Measurements from ENCODE around the gene CREBL2. TPM values are rescaled to one million over a fixed set of nuclear protein-coding genes. Genes with fewer than 3 reads are reported as not detected.

Gene CREBL2
- total RNA-seq, 1 experiment from 2014 or later, result 18.3 TPM

DNA sequence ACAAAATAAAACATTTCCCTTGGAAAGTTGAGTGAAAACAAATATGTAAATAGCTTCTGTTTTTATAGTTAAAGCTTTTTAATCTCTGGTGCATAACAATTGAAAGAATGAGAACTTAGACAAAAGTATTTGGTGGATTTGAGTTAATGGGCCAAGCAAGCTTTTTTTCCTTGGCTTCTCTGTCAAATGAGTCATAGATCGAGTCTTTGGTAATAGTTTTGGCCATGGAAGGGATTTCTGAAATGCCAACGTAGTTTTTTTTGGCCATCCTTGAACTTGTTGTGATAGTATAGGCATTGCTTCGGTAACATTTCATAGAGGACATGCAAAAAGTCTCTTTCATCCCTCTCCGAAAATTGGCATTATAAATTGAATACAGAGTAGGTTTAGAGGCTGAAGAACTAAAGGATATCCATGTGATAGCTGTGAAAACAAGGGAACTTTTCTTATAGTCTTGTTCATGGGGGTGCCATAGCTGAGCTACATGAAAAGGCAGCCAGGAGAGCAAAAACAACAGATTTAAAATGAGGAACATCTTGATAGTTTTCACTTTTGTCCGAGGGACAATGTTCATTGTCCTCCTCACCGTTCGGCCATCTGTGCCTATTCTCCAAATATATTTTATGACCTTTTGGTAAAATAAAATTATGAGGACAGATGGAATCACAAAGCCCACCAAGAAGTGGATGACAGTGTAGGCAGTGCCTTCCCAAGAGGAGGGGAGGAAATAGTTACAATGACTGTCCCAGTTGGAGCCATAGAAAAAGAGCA, 49.6 kb downstream of the CREBL2 start:
- H2BK12ac ChIP-seq (ENCODE audit: insufficient read length, low read depth, low read length), result no peak overlapping the region
- no peak overlapping the region for H2BK120ac ChIP-seq (ENCODE audit: low read depth, low read length, poor library complexity, severe bottlenecking)
- no peaks in the 10 kb centered on the region; a peak in 1 of 5 replicates for H3K9me3 Mint-ChIP-seq
- H4K91ac ChIP-seq (ENCODE audit: insufficient read length, low read depth, low read length), result no peak overlapping the region
- H3K27ac Mint-ChIP-seq, result peak overlapping the region; percentile 60 to 97 (median 69)
- no peaks in the 10 kb centered on the region for H3K79me1 ChIP-seq (ENCODE audit: insufficient read depth, low read depth, low read length, poor library complexity, severe bottlenecking)
- H3K27me3 ChIP-seq (ENCODE audit: insufficient read depth, low read length), result no peaks in the 10 kb centered on the region
- no peak overlapping the region for H3K9ac ChIP-seq (ENCODE audit: extremely low read depth, insufficient read length, low read length)
- H3K4ac ChIP-seq (ENCODE audit: low read depth, low read length), result no peak overlapping the region
- peak overlapping the region; percentile 15 for H2AK5ac ChIP-seq (ENCODE audit: insufficient read length, low read length)
- peak overlapping the region; percentile 70 for H3K27ac ChIP-seq (ENCODE audit: insufficient read length, low read depth, low read length)
- H4K8ac ChIP-seq (replicated peaks; ENCODE audit: insufficient read length, low read depth, low read length), result no peak overlapping the region
- no peaks in the 10 kb centered on the region for H3K9me3 ChIP-seq (ENCODE audit: control insufficient read depth, low read depth, low read length)
- no peaks in the 10 kb centered on the region for H3K27me3 Mint-ChIP-seq (ENCODE audit: low read depth)
- peaks cover 14 to 35% (median 31%) of the 10 kb centered on the region in 3 experiments for H3K36me3 Mint-ChIP-seq (ENCODE audit: insufficient read depth in 1 of 3, low read depth in 3 of 3)
- no peak overlapping the region for H4K5ac ChIP-seq (ENCODE audit: insufficient read length, low read depth, low read length)
- no peak overlapping the region for H2BK15ac ChIP-seq (ENCODE audit: low read depth, low read length)
- H3K4me3 Mint-ChIP-seq, result peak overlapping the region; percentile 3 to 51; a peak in 2 of 5 replicates
- H2BK20ac ChIP-seq (ENCODE audit: low read depth, low read length, poor library complexity, severe bottlenecking), result no peak overlapping the region
- H3K79me2 ChIP-seq (ENCODE audit: insufficient read depth, low read length), result no peaks in the 10 kb centered on the region
- H3K4me1 Mint-ChIP-seq, result peaks cover 64 to 68% of the 10 kb centered on the region in 2 experiments
- no CpG with 5 or more reads among the region's 7 CpGs for WGBS (ENCODE audit: extremely low coverage, insufficient read length, low lambda C conversion rate)
- H2AFZ ChIP-seq (ENCODE audit: low read length), result no peak overlapping the region
- no peak overlapping the region for H3K14ac ChIP-seq (ENCODE audit: insufficient read depth, low read length)
- no peaks in the 10 kb centered on the region for H3K23me2 ChIP-seq (ENCODE audit: insufficient read length, low read depth, low read length, poor library complexity, severe bottlenecking)
- H3T11ph ChIP-seq (ENCODE audit: low read length), result no peak overlapping the region
- H3K23ac ChIP-seq (ENCODE audit: insufficient read length, low read depth, low read length), result no peak overlapping the region
- no peak for DNase-seq
- no peak overlapping the region for H2BK5ac ChIP-seq (ENCODE audit: insufficient read length, low read length)
- TF ChIP-seq, protein P1, sequence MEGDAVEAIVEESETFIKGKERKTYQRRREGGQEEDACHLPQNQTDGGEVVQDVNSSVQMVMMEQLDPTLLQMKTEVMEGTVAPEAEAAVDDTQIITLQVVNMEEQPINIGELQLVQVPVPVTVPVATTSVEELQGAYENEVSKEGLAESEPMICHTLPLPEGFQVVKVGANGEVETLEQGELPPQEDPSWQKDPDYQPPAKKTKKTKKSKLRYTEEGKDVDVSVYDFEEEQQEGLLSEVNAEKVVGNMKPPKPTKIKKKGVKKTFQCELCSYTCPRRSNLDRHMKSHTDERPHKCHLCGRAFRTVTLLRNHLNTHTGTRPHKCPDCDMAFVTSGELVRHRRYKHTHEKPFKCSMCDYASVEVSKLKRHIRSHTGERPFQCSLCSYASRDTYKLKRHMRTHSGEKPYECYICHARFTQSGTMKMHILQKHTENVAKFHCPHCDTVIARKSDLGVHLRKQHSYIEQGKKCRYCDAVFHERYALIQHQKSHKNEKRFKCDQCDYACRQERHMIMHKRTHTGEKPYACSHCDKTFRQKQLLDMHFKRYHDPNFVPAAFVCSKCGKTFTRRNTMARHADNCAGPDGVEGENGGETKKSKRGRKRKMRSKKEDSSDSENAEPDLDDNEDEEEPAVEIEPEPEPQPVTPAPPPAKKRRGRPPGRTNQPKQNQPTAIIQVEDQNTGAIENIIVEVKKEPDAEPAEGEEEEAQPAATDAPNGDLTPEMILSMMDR (conservative IDR thresholded peaks at IDR 0.05), result no peak
- H4K20me1 ChIP-seq (ENCODE audit: control insufficient read depth, insufficient read depth, insufficient read length), result no peaks in the 10 kb centered on the region
- H3K4me2 ChIP-seq (ENCODE audit: insufficient read depth, insufficient read length, low read length), result no peak overlapping the region
- peaks cover 5% of the 10 kb centered on the region; the same call in 1 of the 2 replicates for H3K4me1 ChIP-seq (ENCODE audit: insufficient read depth, low read length)
- no peak overlapping the region for H3K18ac ChIP-seq (ENCODE audit: insufficient read length, low read depth, low read length)
- no peak overlapping the region for H3K56ac ChIP-seq (ENCODE audit: insufficient read length, low read depth, low read length)
